Liver (tissue), 9 donors: Measurements from ENCODE around the gene MASP2. TPM values are rescaled to one million over a fixed set of nuclear protein-coding genes. Genes with fewer than 3 reads are reported as not detected.

ENCODE experiments used
- DNase-seq: peaks from one replicate; pipeline ENCODE4 v3.0.0-alpha.2; 2017; ENCODE audit warnings: low spot score
- H3K27ac ChIP-seq, 2 donors: one replicate each; pipeline ENCODE4 v1.7.0; 2013; ENCODE audit warnings: inconsistent platforms in 2 of 2, low read length in 2 of 2, control low read depth in 1 of 2, low read depth in 1 of 2, mild to moderate bottlenecking in 1 of 2
- H3K27me3 ChIP-seq, 4 donors: one replicate each; pipeline versions ENCODE4 v1.6.1 to v1.7.0; 2013; ENCODE audit warnings: low read length in 3 of 4, inconsistent platforms in 1 of 4, mild to moderate bottlenecking in 1 of 4, moderate library complexity in 1 of 4; ENCODE audit not compliant: control insufficient read depth in 4 of 4, insufficient read depth in 4 of 4
- H3K36me3 ChIP-seq, 4 donors: one replicate each; pipeline versions ENCODE4 v1.6.1 to v1.7.0; 2013; ENCODE audit warnings: low read length in 3 of 4, mild to moderate bottlenecking in 3 of 4, low read depth in 1 of 4, moderate library complexity in 1 of 4; ENCODE audit not compliant: control insufficient read depth in 4 of 4, insufficient read depth in 3 of 4
- H3K4me1 ChIP-seq, 4 donors: one replicate each; pipeline versions ENCODE4 v1.6.1 to v1.7.0; 2013; ENCODE audit warnings: low read length in 3 of 4, mild to moderate bottlenecking in 3 of 4, moderate library complexity in 1 of 4; ENCODE audit not compliant: control insufficient read depth in 4 of 4, insufficient read depth in 4 of 4
- H3K4me3 ChIP-seq, 3 donors: one replicate each; pipeline versions ENCODE4 v1.6.1 to v1.7.0; 2013; ENCODE audit warnings: low read length in 3 of 3, control low read depth in 1 of 3, low read depth in 1 of 3, mild to moderate bottlenecking in 1 of 3
- H3K9ac ChIP-seq, 2 donors: one replicate each; pipeline ENCODE4 v1.7.0; 2013; ENCODE audit warnings: low read length in 2 of 2, mild to moderate bottlenecking in 2 of 2, moderate library complexity in 2 of 2, control low read depth in 1 of 2, low read depth in 1 of 2
- H3K9me3 ChIP-seq, 4 donors: one replicate each; pipeline versions ENCODE4 v1.6.1 to v1.7.0; 2013; ENCODE audit warnings: low read length in 3 of 4; ENCODE audit not compliant: control insufficient read depth in 4 of 4
- GABPA ChIP-seq, 2 donors: IDR thresholded peaks in 1 of 2; conservative IDR thresholded peaks in 1 of 2; 2 replicates each; pipeline ENCODE4 v1.6.1; 2016; ENCODE audit warnings: antibody characterized with exemption in 2 of 2, mild to moderate bottlenecking in 1 of 2, moderate library complexity in 1 of 2
- HNF4A ChIP-seq, 2 donors: conservative IDR thresholded peaks; 2 replicates each; pipeline ENCODE4 v1.6.1; 2016; ENCODE audit warnings: antibody characterized with exemption in 2 of 2, mild to moderate bottlenecking in 2 of 2
- HNF4G ChIP-seq: IDR thresholded peaks from 2 replicates; pipeline ENCODE4 v1.6.1; 2016; ENCODE audit warnings: antibody characterized with exemption
- JUND ChIP-seq, 2 donors: IDR thresholded peaks; 2 replicates each; pipeline ENCODE4 v1.6.1; 2016; ENCODE audit warnings: antibody characterized with exemption in 2 of 2
- NR2F2 ChIP-seq: IDR thresholded peaks from 2 replicates; pipeline ENCODE4 v1.6.1; 2016; ENCODE audit warnings: antibody characterized with exemption
- RAD21 ChIP-seq, 2 donors: IDR thresholded peaks; 2 replicates each; pipeline ENCODE4 v1.6.1; 2016; ENCODE audit warnings: antibody characterized with exemption in 2 of 2, mild to moderate bottlenecking in 2 of 2
- RXRA ChIP-seq, 2 donors: IDR thresholded peaks; 2 replicates each; pipeline ENCODE4 v1.6.1; 2017 to 2018; ENCODE audit warnings: antibody characterized with exemption in 2 of 2, mild to moderate bottlenecking in 1 of 2
- SP1 ChIP-seq: IDR thresholded peaks from 2 replicates; pipeline ENCODE4 v1.6.1; 2018; ENCODE audit warnings: antibody characterized with exemption, mild to moderate bottlenecking
- TAF1 ChIP-seq: conservative IDR thresholded peaks from 2 replicates; pipeline ENCODE4 v1.6.1; 2016; ENCODE audit warnings: antibody characterized with exemption, mild to moderate bottlenecking
- WGBS: extraction: QIAGEN DNeasy Blood & Tissue Kit; methylation state at CpG from one replicate; pipeline ENCODE4 v1.1.7; 2013; 5-methylcytosine and 5-hydroxymethylcytosine counted together
- polyA plus RNA-seq, 2 donors: library from polyadenylated mRNA; stranded (reverse) in 1 of 2; unstranded in 1 of 2; fragments of 200-250 nt in 1 of 2; fragments of >200 nt in 1 of 2; fragmentation: Nextera tagmentation in 1 of 2; extraction: Ambion mirVana in 1 of 2; gene quantifications; one replicate each; pipeline versions ENCODE4 v1.2.1 to v1.2.3, GENCODE V29; 2013 to 2015
- total RNA-seq, 2 donors: library from RNA; depleted of rRNA; stranded (reverse); fragments of >200 nt; gene quantifications; one replicate each; pipeline ENCODE4 v1.2.3, GENCODE V29; 2014
- TF ChIP-seq, protein P1 (sequence below): IDR thresholded peaks from 2 replicates; pipeline ENCODE4 v1.6.1; 2016; ENCODE audit warnings: antibody characterized with exemption
- TF ChIP-seq, protein P2 (sequence below): IDR thresholded peaks from 2 replicates; pipeline ENCODE4 v1.6.1; 2016; ENCODE audit warnings: antibody characterized with exemption
- TF ChIP-seq, protein P3 (sequence below): IDR thresholded peaks from 2 replicates; pipeline ENCODE4 v1.6.1; 2016; ENCODE audit warnings: antibody characterized with exemption, mild to moderate bottlenecking
- donor health status: healthy.
- donor health status: healthy.
- donor health status: healthy.
- donor health status: healthy.
- donor health status: healthy.

MASP2 gene
- total and polyA plus RNA-seq, 4 donors: 30.0 to 530 (median 213) TPM

DNA sequence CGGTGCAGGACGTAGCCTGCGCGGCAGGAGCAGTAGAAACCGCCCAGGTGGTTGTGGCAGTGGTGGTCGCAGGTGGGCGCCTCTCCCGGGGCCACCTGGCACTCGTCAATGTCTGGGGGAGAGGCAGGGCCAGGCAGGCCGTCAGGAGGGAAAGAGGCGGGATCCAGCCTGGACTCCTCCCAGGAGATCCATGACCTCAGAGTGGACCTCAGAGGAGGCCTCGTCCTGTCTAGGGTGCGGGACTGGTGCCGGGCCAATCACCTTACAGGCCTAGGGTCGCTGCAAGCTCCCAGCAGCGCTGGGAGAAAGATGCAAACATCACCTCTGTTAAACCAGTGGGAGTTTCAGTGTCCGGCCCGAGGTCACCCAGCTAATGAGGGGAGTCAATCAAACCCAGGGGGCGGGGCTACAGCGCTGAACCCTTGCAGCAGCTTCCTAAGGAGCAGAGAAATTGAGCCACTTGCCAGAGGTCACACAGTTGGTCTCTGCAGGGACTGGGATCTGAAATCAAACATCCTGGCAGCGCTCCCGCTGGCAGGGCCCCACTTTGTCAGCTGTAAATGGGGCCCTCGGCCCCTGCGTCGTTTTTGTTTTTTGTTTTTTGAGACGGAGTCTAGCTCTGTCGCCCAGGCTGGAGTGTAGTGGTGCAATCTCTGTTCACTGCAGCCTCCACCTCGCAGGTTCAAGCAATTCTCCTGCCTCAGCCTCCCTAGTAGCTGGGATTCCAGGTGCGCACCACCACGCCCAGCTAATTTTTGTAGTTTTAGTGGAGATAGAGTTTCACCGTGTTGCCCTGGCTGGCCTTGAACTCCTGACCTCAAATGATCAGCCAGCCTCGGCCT lies 1.4 kb downstream of the MASP2 start:
- H3K9me3 ChIP-seq: no peaks in the 10 kb centered on the region
- H3K36me3 ChIP-seq: peaks cover 12 to 30% (median 18%) of the 10 kb centered on the region in 4 donors
- peak overlapping the region; percentile 78 to 100 for H3K27ac ChIP-seq
- H3K4me1 ChIP-seq: peaks cover 2 to 11% (median 8%) of the 10 kb centered on the region in 4 donors
- WGBS: 44% methylated on average over 32 of the region's 32 CpGs
- no peaks in the 10 kb centered on the region for H3K27me3 ChIP-seq
- H3K9ac ChIP-seq: no peak overlapping the region
- peak in 1 of 2 donors; percentile 56 for TF ChIP-seq HNF4A (conservative IDR thresholded peaks at IDR 0.05)
- TF ChIP-seq GABPA (IDR thresholded peaks at IDR 0.05 in 1 of 2, conservative IDR thresholded peaks at IDR 0.05 in 1 of 2): no peak
- DNase-seq: no peak
- H3K4me3 ChIP-seq: peak overlapping the region; percentile 61 to 97 (median 73)

DNA sequence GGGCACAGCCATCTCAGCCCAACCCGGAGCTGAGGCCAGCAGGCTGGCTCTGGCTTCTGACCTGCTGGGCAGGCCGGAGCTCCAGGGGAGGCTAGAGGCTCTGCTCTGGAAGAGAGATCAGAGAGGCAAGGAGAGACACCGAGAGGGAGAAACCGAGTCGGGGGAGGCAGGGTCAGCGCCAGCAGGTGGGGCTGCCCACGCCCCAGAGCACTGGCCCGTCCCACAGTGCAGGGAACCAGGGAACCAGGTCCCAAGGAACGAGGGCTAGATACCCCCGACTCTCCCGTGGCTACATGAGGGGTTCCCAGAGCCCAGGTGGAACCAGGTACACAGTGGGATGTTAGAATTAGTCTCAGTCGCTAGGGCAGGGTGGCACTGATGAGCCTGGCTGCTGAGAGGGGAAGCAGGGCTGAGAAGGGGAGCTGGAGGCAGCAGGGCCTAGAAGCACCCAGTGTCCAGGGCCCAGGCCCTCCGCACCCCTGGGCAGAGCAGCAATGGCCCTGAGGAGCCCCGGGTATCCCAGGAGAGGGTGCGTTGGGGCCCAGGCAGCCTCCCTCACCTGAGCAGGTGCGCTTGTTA lies 2.1 kb downstream of the MASP2 start:
- H3K27ac ChIP-seq: peak overlapping the region; percentile 19 to 100
- TF ChIP-seq JUND (IDR thresholded peaks at IDR 0.05) (no peak), HNF4G (no peak), SP1 (no peak), TAF1 (no peak), NR2F2 (no peak), GABPA (IDR thresholded peaks at IDR 0.05 in 1 of 2, conservative IDR thresholded peaks at IDR 0.05 in 1 of 2) (no peak), RXRA (IDR thresholded peaks at IDR 0.05) (no peak), HNF4A (conservative IDR thresholded peaks at IDR 0.05) (no peak), RAD21 (IDR thresholded peaks at IDR 0.05) (no peak)
- TF ChIP-seq, protein P1, sequence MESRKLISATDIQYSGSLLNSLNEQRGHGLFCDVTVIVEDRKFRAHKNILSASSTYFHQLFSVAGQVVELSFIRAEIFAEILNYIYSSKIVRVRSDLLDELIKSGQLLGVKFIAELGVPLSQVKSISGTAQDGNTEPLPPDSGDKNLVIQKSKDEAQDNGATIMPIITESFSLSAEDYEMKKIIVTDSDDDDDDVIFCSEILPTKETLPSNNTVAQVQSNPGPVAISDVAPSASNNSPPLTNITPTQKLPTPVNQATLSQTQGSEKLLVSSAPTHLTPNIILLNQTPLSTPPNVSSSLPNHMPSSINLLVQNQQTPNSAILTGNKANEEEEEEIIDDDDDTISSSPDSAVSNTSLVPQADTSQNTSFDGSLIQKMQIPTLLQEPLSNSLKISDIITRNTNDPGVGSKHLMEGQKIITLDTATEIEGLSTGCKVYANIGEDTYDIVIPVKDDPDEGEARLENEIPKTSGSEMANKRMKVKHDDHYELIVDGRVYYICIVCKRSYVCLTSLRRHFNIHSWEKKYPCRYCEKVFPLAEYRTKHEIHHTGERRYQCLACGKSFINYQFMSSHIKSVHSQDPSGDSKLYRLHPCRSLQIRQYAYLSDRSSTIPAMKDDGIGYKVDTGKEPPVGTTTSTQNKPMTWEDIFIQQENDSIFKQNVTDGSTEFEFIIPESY: no peak
- TF ChIP-seq, protein P2, sequence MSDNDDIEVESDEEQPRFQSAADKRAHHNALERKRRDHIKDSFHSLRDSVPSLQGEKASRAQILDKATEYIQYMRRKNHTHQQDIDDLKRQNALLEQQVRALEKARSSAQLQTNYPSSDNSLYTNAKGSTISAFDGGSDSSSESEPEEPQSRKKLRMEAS: no peak
- TF ChIP-seq, protein P3, sequence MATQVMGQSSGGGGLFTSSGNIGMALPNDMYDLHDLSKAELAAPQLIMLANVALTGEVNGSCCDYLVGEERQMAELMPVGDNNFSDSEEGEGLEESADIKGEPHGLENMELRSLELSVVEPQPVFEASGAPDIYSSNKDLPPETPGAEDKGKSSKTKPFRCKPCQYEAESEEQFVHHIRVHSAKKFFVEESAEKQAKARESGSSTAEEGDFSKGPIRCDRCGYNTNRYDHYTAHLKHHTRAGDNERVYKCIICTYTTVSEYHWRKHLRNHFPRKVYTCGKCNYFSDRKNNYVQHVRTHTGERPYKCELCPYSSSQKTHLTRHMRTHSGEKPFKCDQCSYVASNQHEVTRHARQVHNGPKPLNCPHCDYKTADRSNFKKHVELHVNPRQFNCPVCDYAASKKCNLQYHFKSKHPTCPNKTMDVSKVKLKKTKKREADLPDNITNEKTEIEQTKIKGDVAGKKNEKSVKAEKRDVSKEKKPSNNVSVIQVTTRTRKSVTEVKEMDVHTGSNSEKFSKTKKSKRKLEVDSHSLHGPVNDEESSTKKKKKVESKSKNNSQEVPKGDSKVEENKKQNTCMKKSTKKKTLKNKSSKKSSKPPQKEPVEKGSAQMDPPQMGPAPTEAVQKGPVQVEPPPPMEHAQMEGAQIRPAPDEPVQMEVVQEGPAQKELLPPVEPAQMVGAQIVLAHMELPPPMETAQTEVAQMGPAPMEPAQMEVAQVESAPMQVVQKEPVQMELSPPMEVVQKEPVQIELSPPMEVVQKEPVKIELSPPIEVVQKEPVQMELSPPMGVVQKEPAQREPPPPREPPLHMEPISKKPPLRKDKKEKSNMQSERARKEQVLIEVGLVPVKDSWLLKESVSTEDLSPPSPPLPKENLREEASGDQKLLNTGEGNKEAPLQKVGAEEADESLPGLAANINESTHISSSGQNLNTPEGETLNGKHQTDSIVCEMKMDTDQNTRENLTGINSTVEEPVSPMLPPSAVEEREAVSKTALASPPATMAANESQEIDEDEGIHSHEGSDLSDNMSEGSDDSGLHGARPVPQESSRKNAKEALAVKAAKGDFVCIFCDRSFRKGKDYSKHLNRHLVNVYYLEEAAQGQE: no peak
- no peak for DNase-seq
- H3K9me3 ChIP-seq: no peaks in the 10 kb centered on the region
- peaks cover 2 to 11% (median 8%) of the 10 kb centered on the region in 4 donors for H3K4me1 ChIP-seq
- WGBS: 87% methylated on average over 16 of the region's 16 CpGs
- H3K9ac ChIP-seq: no peak overlapping the region
- H3K4me3 ChIP-seq: peak overlapping the region in 1 of 3 donors; percentile 61
- H3K36me3 ChIP-seq: peaks cover 12 to 35% (median 22%) of the 10 kb centered on the region in 4 donors
- H3K27me3 ChIP-seq: no peaks in the 10 kb centered on the region
